K562 (cell line): ENCODE results near the gene GRM5. TPM values are rescaled to one million over a fixed set of nuclear protein-coding genes. Genes with fewer than 3 reads are reported as not detected.
A peak's percentile ranks its signal among the peaks of the same experiment; 100 is the strongest.

Experiments used
- ATAC-seq: fragments of 200-7000 bp; cut with Tn5 transposase; 3 replicates; pipeline ENCODE4 v1.9.1; 2020; ENCODE audit warnings: moderate library complexity
- BruUV-seq: library from RNA; stranded (reverse); fragments of 400-500 nt; replicated peaks from 2 replicates; lab custom pipeline; 2021; lab: Mats Ljungman, UMichigan
- CTCF ChIA-PET: fragments of 300-600 bp; formaldehyde crosslinking; extraction: SDS; loops from one replicate; lab custom pipeline; 2021; ENCODE audit warnings: low intra/inter-chr PET ratio; lab: Yijun Ruan, JAX
- POLR2A ChIA-PET: fragments of 300-600, 350-650 bp; sonication (Branson Sonifier 250); formaldehyde crosslinking; extraction: SDS; loops from one replicate; lab custom pipeline; 2021; ENCODE audit warnings: antibody characterized with exemption, inconsistent platforms; lab: Yijun Ruan, JAX
- DNase-seq, 4 experiments: peaks; one replicate each; pipeline versions ENCODE4 v3.0.0 to v3.0.0-alpha.2; 2011 to 2018; ENCODE audit warnings: low spot score in 3 of 4, mixed read lengths in 3 of 4; ENCODE audit errors: extremely low read depth in 1 of 4
- FAIRE-seq: peaks from 2 replicates; lab custom pipeline; 2011; peaks lifted over from hg19 to GRCh38; lab: Jason Lieb, UNC
- H2AFZ ChIP-seq: 2 replicates; pipeline ENCODE4 v1.6.0; 2011; ENCODE audit warnings: low read depth, low read length, control low read depth, inconsistent platforms
- H3K27ac ChIP-seq: fragments of 200-600 bp; 3 replicates; pipeline ENCODE4 v1.8.0; 2011; ENCODE audit warnings: low read depth, mild to moderate bottlenecking, control low read depth, inconsistent platforms, low read length, moderate library complexity, mixed read lengths; ENCODE audit errors: extremely low read depth
- H3K27me3 ChIP-seq, 2 experiments: fragments of 300-600 bp in 1 of 2; 2 replicates in 1 of 2; 3 replicates in 1 of 2; pipeline versions ENCODE4 v1.6.0 to v1.8.0; 2011; ENCODE audit warnings: inconsistent platforms in 2 of 2, low read length in 2 of 2, mild to moderate bottlenecking in 1 of 2, mixed read lengths in 1 of 2, moderate library complexity in 1 of 2; ENCODE audit not compliant: control insufficient read depth in 2 of 2, insufficient read depth in 2 of 2
- H3K36me3 ChIP-seq: fragments of 300-600 bp; 3 replicates; pipeline ENCODE4 v1.8.0; 2011; ENCODE audit warnings: mild to moderate bottlenecking, low read length, inconsistent platforms; ENCODE audit not compliant: control insufficient read depth, insufficient read depth
- H3K4me1 ChIP-seq, 2 experiments: fragments of 200-600 bp in 1 of 2; replicated peaks in 1 of 2; 2 replicates in 1 of 2; 3 replicates in 1 of 2; pipeline versions ENCODE4 v1.5.1 to v1.8.0; 2011; ENCODE audit warnings: inconsistent platforms in 2 of 2, low read length in 2 of 2, mild to moderate bottlenecking in 1 of 2, mixed read lengths in 1 of 2, moderate library complexity in 1 of 2; ENCODE audit not compliant: control insufficient read depth in 2 of 2, insufficient read depth in 2 of 2
- H3K4me2 ChIP-seq: 2 replicates; pipeline ENCODE4 v1.6.1; 2011; ENCODE audit warnings: low read length, control low read depth, inconsistent platforms, mixed read lengths; ENCODE audit not compliant: insufficient read depth
- H3K4me3 ChIP-seq: fragments of 200-600 bp; sonication (generic), shearing (Covaris generic); 2 replicates; pipeline ENCODE4 v1.5.1; 2016; ENCODE audit warnings: control low read depth, inconsistent platforms
- H3K79me2 ChIP-seq: fragments of 200-600 bp; 3 replicates; pipeline ENCODE4 v1.8.0; 2011; ENCODE audit warnings: low read length, inconsistent platforms; ENCODE audit not compliant: control insufficient read depth, insufficient read depth
- H3K9ac ChIP-seq, 2 experiments: 2 replicates each; pipeline versions ENCODE4 v1.6.0 to v1.6.1; 2011; ENCODE audit warnings: low read depth in 2 of 2, low read length in 2 of 2, control low read depth in 1 of 2, inconsistent platforms in 1 of 2, mild to moderate bottlenecking in 1 of 2, mixed read lengths in 1 of 2; ENCODE audit not compliant: insufficient read depth in 1 of 2
- H3K9me1 ChIP-seq: one replicate; pipeline ENCODE4 v1.6.0; 2011; ENCODE audit warnings: inconsistent platforms, mild to moderate bottlenecking, low read length, moderate library complexity; ENCODE audit not compliant: control insufficient read depth, insufficient read depth
- H3K9me3 ChIP-seq: replicated peaks from 2 replicates; pipeline ENCODE4 v1.5.1; 2011; ENCODE audit warnings: low read depth, low read length, inconsistent platforms; ENCODE audit not compliant: control insufficient read depth, insufficient read depth
- H4K20me1 ChIP-seq: replicated peaks from 2 replicates; pipeline ENCODE4 v1.6.1; 2011; ENCODE audit warnings: low read length, inconsistent platforms, mixed read lengths; ENCODE audit not compliant: control insufficient read depth, insufficient read depth
- CEBPG ChIP-seq, 3 experiments: fragments of 200-800 bp in 1 of 3; sonication (Bioruptor generic) in 1 of 3; sonication (generic) in 1 of 3; formaldehyde crosslinking in 1 of 3; IDR thresholded peaks in 2 of 3; conservative IDR thresholded peaks in 1 of 3; 2 replicates each; pipeline versions ENCODE4 v1.6.1 to v1.8.0; 2016 to 2022; ENCODE audit warnings: missing compliant biosample characterization in 2 of 3, missing genetic modification characterization in 2 of 3, mild to moderate bottlenecking in 1 of 3, missing genetic modification reagents in 1 of 3
- ETS2 ChIP-seq: IDR thresholded peaks from 2 replicates; pipeline ENCODE4 v1.6.1; 2016; ENCODE audit warnings: borderline replicate concordance, missing genetic modification characterization, mild to moderate bottlenecking, moderate library complexity, missing compliant biosample characterization; ENCODE audit not compliant: poor library complexity, severe bottlenecking
- HNRNPK ChIP-seq: fragments of 200-400 bp; formaldehyde crosslinking; IDR thresholded peaks from one replicate; pipeline ENCODE4 v1.6.1; 2018; ENCODE audit warnings: mild to moderate bottlenecking, low read depth, low read length; ENCODE audit not compliant: poor library complexity, severe bottlenecking
- NFE2 ChIP-seq: IDR thresholded peaks from 2 replicates; pipeline ENCODE4 v1.6.1; 2014; ENCODE audit warnings: antibody characterized with exemption, low read depth
- NFYB ChIP-seq: IDR thresholded peaks from 2 replicates; pipeline ENCODE4 v1.6.1; 2011; ENCODE audit warnings: mild to moderate bottlenecking, moderate library complexity; ENCODE audit not compliant: insufficient read length; ENCODE audit errors: extremely low read depth
- PHF8 ChIP-seq: fragments of 200-600 bp; sonication (generic); IDR thresholded peaks from 2 replicates; pipeline ENCODE4 v1.6.1; 2012; ENCODE audit warnings: mixed run types, mild to moderate bottlenecking, inconsistent platforms, low read length, moderate library complexity, borderline replicate concordance
- RAD21 ChIP-seq, 2 experiments: fragments of 250-450 bp in 1 of 2; fragments of 450-650 bp in 1 of 2; sonication (Bioruptor Pico) in 1 of 2; formaldehyde crosslinking in 1 of 2; IDR thresholded peaks in 1 of 2; conservative IDR thresholded peaks in 1 of 2; 2 replicates each; pipeline versions ENCODE4 v1.4.0 to v1.8.0; 2020 to 2022; ENCODE audit warnings: mild to moderate bottlenecking in 2 of 2, moderate library complexity in 1 of 2
- SMC3 ChIP-seq: conservative IDR thresholded peaks from 2 replicates; pipeline ENCODE4 v1.6.1; 2011; ENCODE audit warnings: low read depth, low read length, improper control_type of control experiment; ENCODE audit not compliant: insufficient read depth
- SOX6 ChIP-seq: fragments of 450-650 bp; IDR thresholded peaks from 2 replicates; pipeline ENCODE4 v1.6.1; 2014; ENCODE audit warnings: mild to moderate bottlenecking
- ZC3H11A ChIP-seq: IDR thresholded peaks from 2 replicates; pipeline ENCODE4 v1.6.1; 2012; ENCODE audit warnings: low read depth, low read length, improper control_type of control experiment
- ZNF12 ChIP-seq: sonication (generic); formaldehyde crosslinking; IDR thresholded peaks from 2 replicates; pipeline ENCODE4 v1.4.0; 2020; ENCODE audit warnings: mild to moderate bottlenecking, missing genetic modification reagents
- ZNF124 ChIP-seq: sonication (generic); formaldehyde crosslinking; IDR thresholded peaks from 2 replicates; pipeline ENCODE4 v1.8.1; 2022; ENCODE audit warnings: missing genetic modification reagents
- ZNF277 ChIP-seq: fragments of 250-450 bp; sonication (Bioruptor Pico); IDR thresholded peaks from 2 replicates; pipeline ENCODE4 v1.8.0; 2022; ENCODE audit warnings: inconsistent platforms, mild to moderate bottlenecking, moderate library complexity, borderline replicate concordance
- WGBS: fragments of 100-300 bp; shearing (Covaris generic); methylation state at CpG from one replicate; pipeline ENCODE4 v1.1.6; 2016; ENCODE audit warnings: low coverage, mixed read lengths; ENCODE audit not compliant: insufficient coverage; ENCODE audit errors: missing lambda C conversion rate; 5-methylcytosine and 5-hydroxymethylcytosine counted together
- in situ Hi-C: fragments of 300-500 bp; cut with MboI; formaldehyde crosslinking; loops from 4 replicates; pipeline ENCODE4 v1.15.0; 2018; ENCODE audit warnings: inconsistent platforms, mixed read lengths
- intact Hi-C: fragments of 100-400 bp; cut with micrococcal nuclease; formaldehyde crosslinking; loops from 2 replicates; pipeline ENCODE4 v1.14.2; 2022
- polyA plus RNA-seq, 8 experiments: library from polyadenylated mRNA; depleted of rRNA in 4 of 8; stranded (reverse) in 5 of 8; unstranded in 3 of 8; fragments of >200 nt; fragmentation: Nextera tagmentation in 2 of 8; fragmentation: Illumina TruSeq in 1 of 8; extraction: Ambion mirVana in 2 of 8; extraction: Trizol in 1 of 8; gene quantifications; 2 replicates each; pipeline versions ENCODE4 v1.2.1 to v1.2.3, GENCODE V29; 2011 to 2014; ENCODE audit warnings: inconsistent platforms in 1 of 8, missing spikeins in 1 of 8
- total RNA-seq, 7 experiments: library from RNA; depleted of rRNA in 6 of 7; stranded (reverse); fragments of >200 nt in 6 of 7; fragmentation: Illumina TruSeq in 2 of 7; extraction: Trizol in 2 of 7; gene quantifications; 2 replicates each; pipeline versions ENCODE4 v1.2.1 to v1.2.3, GENCODE V29; 2011 to 2021; ENCODE audit warnings: low replicate concordance in 1 of 7
- TF ChIP-seq, protein P1 (sequence below), 2 experiments: IDR thresholded peaks; 2 replicates each; pipeline ENCODE4 v1.6.1; 2012; ENCODE audit warnings: improper control_type of control experiment in 2 of 2, low read depth in 2 of 2, low read length in 2 of 2, borderline replicate concordance in 1 of 2

The GRM5 gene
- total and polyA plus RNA-seq, 9 of the 15 experiments (the other 6 are each of a cell fraction or from before 2014, with no cell fraction given) = not detected

GRCh38 chr11:88552379-88553062, 513.3 kb downstream of the GRM5 start (continued):
- peak; percentile 45 to 73 for TF ChIP-seq RAD21 (CRISPR knock-in tag; conservative IDR thresholded peaks at IDR 0.05 in 1 of 2, IDR thresholded peaks at IDR 0.05 in 1 of 2)
- no peak for TF ChIP-seq CEBPG (CRISPR knock-in tag; IDR thresholded peaks at IDR 0.05)
- TF ChIP-seq CEBPG (tag; conservative IDR thresholded peaks at IDR 0.05 in 1 of 2, IDR thresholded peaks at IDR 0.05 in 1 of 2) = peak in 1 of 2 experiments; percentile 50; a peak in 1 of 4 replicates
- peak; percentile 68 for TF ChIP-seq SMC3

DNA sequence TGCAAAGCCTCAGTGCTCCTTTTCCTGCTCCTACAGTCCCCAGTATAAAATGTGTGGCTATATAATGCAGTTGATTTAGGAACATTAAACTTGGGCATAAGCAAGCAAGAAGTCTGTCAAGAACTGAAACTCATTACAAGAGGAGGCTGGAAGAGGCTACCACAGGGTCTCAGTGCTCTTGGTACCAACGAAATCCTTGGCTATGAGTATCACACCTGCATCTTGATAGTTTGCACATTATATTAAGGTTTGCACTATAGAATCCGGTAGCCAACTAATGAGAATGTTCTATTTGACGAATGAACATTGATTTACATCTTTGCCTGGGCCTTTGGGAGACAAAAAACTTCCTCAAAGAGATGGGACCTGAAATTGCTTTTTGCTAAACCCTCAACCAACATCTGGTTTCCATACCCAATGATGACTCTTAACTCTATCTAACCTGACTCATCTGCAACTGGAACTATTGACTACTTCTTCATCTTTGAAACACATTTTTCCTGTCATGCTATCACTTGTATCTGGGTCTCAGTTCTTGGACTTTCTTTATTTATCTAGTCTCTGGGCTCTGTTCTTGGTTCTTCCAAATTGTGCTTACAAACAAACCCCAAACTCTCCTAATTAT, 521.0 kb downstream of the GRM5 start:
- intact Hi-C loops (loop anchor here (1.0 to 2.0 kb wide), 6 partner anchors 379 to 1192 kb away; no protein-coding TSS in a partner anchor), in situ Hi-C loops (loop anchor here (10.0 kb wide), 1 partner anchor 1190 kb away; no protein-coding TSS in a partner anchor)
- FAIRE-seq (no peak), ATAC-seq (no peak; the same call in 2 of the 3 replicates), DNase-seq (no peak)
- no peaks in the 10 kb centered on the region for H3K9me3 ChIP-seq
- no peaks in the 10 kb centered on the region for H3K36me3 ChIP-seq
- no peak overlapping the region for H3K4me3 ChIP-seq
- no peaks in the 10 kb centered on the region for H3K9me1 ChIP-seq
- H3K4me2 ChIP-seq = no peak overlapping the region; the same call in 1 of the 2 replicates
- 0% methylated on average over 3 of the region's 3 CpGs for WGBS
- no peak overlapping the region for H3K9ac ChIP-seq
- no peaks in the 10 kb centered on the region; a peak in 1 of 5 replicates for H3K4me1 ChIP-seq
- H2AFZ ChIP-seq = no peak overlapping the region
- ChIA-PET POLR2A (no interaction called here), CTCF (interaction anchor here (0.7 to 4.1 kb wide), 5 partner anchors 19 to 528 kb away, joined by 3 to 22 read pairs (median 5); no protein-coding TSS in a partner anchor)
- no peaks in the 10 kb centered on the region for H3K79me2 ChIP-seq
- H4K20me1 ChIP-seq = no peaks in the 10 kb centered on the region
- no TSS peak for BruUV-seq
- H3K27me3 ChIP-seq = no peaks in the 10 kb centered on the region
- no peak overlapping the region for H3K27ac ChIP-seq
- TF ChIP-seq ETS2 (tag) = no peak
- TF ChIP-seq ZNF12 (CRISPR knock-in tag) = no peak
- TF ChIP-seq ZC3H11A = no peak
- no peak for TF ChIP-seq ZNF124 (CRISPR knock-in tag)
- TF ChIP-seq HNRNPK = no peak
- TF ChIP-seq SOX6 = no peak
- TF ChIP-seq NFE2 = no peak
- TF ChIP-seq PHF8 = no peak
- no peak for TF ChIP-seq NFYB
- no peak for TF ChIP-seq ZNF277 (CRISPR knock-in tag)
- TF ChIP-seq, protein P1, sequence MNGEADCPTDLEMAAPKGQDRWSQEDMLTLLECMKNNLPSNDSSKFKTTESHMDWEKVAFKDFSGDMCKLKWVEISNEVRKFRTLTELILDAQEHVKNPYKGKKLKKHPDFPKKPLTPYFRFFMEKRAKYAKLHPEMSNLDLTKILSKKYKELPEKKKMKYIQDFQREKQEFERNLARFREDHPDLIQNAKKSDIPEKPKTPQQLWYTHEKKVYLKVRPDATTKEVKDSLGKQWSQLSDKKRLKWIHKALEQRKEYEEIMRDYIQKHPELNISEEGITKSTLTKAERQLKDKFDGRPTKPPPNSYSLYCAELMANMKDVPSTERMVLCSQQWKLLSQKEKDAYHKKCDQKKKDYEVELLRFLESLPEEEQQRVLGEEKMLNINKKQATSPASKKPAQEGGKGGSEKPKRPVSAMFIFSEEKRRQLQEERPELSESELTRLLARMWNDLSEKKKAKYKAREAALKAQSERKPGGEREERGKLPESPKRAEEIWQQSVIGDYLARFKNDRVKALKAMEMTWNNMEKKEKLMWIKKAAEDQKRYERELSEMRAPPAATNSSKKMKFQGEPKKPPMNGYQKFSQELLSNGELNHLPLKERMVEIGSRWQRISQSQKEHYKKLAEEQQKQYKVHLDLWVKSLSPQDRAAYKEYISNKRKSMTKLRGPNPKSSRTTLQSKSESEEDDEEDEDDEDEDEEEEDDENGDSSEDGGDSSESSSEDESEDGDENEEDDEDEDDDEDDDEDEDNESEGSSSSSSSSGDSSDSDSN (IDR thresholded peaks at IDR 0.05; ENCODE audit: borderline replicate concordance in 1 of 2, low read depth in 2 of 2, low read length in 2 of 2) = no peak
